ENCODE measurements around the gene CEP135. TPM values are rescaled to one million over a fixed set of nuclear protein-coding genes. Genes with fewer than 3 reads are reported as not detected.
"Not testable (repeated sequence)": the region's sequence is repeated elsewhere in the genome, so short reads cannot be mapped to it uniquely, and the experiment has no call there.

CEP135 gene
- total RNA-seq, 2 donors from 2014 or later = 1.6 to 1.8 TPM

- H3K4me3 ChIP-seq = no peak overlapping the region
- H3K4me1 ChIP-seq = no peaks in the 10 kb centered on the region
- no peaks in the 10 kb centered on the region for H3K9me3 ChIP-seq
- no peak overlapping the region for H3K27ac ChIP-seq
- H3K36me3 ChIP-seq = no peaks in the 10 kb centered on the region
- no peak for DNase-seq (ENCODE audit: low spot score)
- no peaks in the 10 kb centered on the region for H3K27me3 ChIP-seq
- no peak for TF ChIP-seq CTCF (IDR thresholded peaks at IDR 0.05)
These were observed 10.9 kb downstream of the CEP135 start for GRCh38 chr4:55959655-55960054.

GRCh38 chr4:55964046-55964445 lies 15.3 kb downstream of the CEP135 start:
- TF ChIP-seq CTCF (IDR thresholded peaks at IDR 0.05) = no peak
- H3K4me3 ChIP-seq = no peak overlapping the region
- no peak for DNase-seq (ENCODE audit: low spot score)
- H3K4me1 ChIP-seq = no peaks in the 10 kb centered on the region
- H3K36me3 ChIP-seq = no peaks in the 10 kb centered on the region
- no peaks in the 10 kb centered on the region for H3K9me3 ChIP-seq
- no peaks in the 10 kb centered on the region for H3K27me3 ChIP-seq
- H3K27ac ChIP-seq = no peak overlapping the region

- Histone ChIP-seq H3K36me3 (no peaks in the 10 kb centered on the region), H3K9me3 (no peaks in the 10 kb centered on the region), H3K4me3 (no peak overlapping the region), H3K27me3 (no peaks in the 10 kb centered on the region), H3K4me1 (no peaks in the 10 kb centered on the region), H3K27ac (no peak overlapping the region)
- no peak for DNase-seq (ENCODE audit: low spot score)
- TF ChIP-seq CTCF (IDR thresholded peaks at IDR 0.05) = no peak
These were observed 16.8 kb downstream of the CEP135 start for GRCh38 chr4:55965585-55965984.

GRCh38 chr4:55966324-55966723 lies 17.6 kb downstream of the CEP135 start:
- not testable (repeated sequence) for H3K4me3 ChIP-seq; H3K36me3 ChIP-seq; DNase-seq (ENCODE audit: low spot score); H3K4me1 ChIP-seq; H3K27ac ChIP-seq; H3K27me3 ChIP-seq; H3K9me3 ChIP-seq

- Histone ChIP-seq H3K36me3 (no peaks in the 10 kb centered on the region), H3K27ac (no peak overlapping the region)
These were observed 18.6 kb downstream of the CEP135 start for GRCh38 chr4:55967376-55967775.

GRCh38 chr4:55973650-55974049 lies 24.9 kb downstream of the CEP135 start:
- Histone ChIP-seq H3K27me3 (no peaks in the 10 kb centered on the region), H3K4me3 (no peak overlapping the region), H3K9me3 (no peaks in the 10 kb centered on the region), H3K36me3 (peaks cover 4% of the 10 kb centered on the region), H3K27ac (no peak overlapping the region), H3K4me1 (no peaks in the 10 kb centered on the region)
- TF ChIP-seq CTCF (IDR thresholded peaks at IDR 0.05) = no peak
- DNase-seq (ENCODE audit: low spot score) = no peak

More at GRCh38 chr4:55967376-55967775, 18.6 kb downstream of the CEP135 start:
- TF ChIP-seq CTCF (IDR thresholded peaks at IDR 0.05) = no peak
- Histone ChIP-seq H3K4me1 (no peaks in the 10 kb centered on the region), H3K4me3 (no peak overlapping the region), H3K9me3 (no peaks in the 10 kb centered on the region), H3K27me3 (no peaks in the 10 kb centered on the region)
- no peak for DNase-seq (ENCODE audit: low spot score)
